RWPE2 (cell line): ENCODE results near the gene CHTF18.
A peak's percentile ranks its signal among the peaks of the same experiment; 100 is the strongest.

ENCODE experiments used
- ATAC-seq: fragments of 200-7000 bp; cut with Tn5 transposase; 3 replicates; pipeline ENCODE4 v1.9.1; 2021; ENCODE audit warnings: low read depth
- DNase-seq: peaks from one replicate; pipeline ENCODE4 v3.0.0-alpha.2; 2020; ENCODE audit warnings: low spot score
- H3K27ac ChIP-seq: fragments of 450-650 bp; 2 replicates; pipeline ENCODE4 v1.5.1; 2017; ENCODE audit warnings: mild to moderate bottlenecking; ENCODE audit not compliant: poor library complexity, severe bottlenecking
- H3K27me3 ChIP-seq: fragments of 250-450 bp; sonication (Bioruptor Pico); 2 replicates; pipeline ENCODE4 v1.5.1; 2021; ENCODE audit warnings: mild to moderate bottlenecking, moderate library complexity; ENCODE audit not compliant: insufficient read depth, poor library complexity, severe bottlenecking
- H3K36me3 ChIP-seq: fragments of 250-450 bp; sonication (Bioruptor Pico); 2 replicates; pipeline ENCODE4 v1.5.1; 2020; ENCODE audit warnings: low read depth, mild to moderate bottlenecking, moderate library complexity
- H3K4me1 ChIP-seq: fragments of 250-450 bp; sonication (Bioruptor Pico); 2 replicates; pipeline ENCODE4 v1.5.1; 2021; ENCODE audit warnings: mild to moderate bottlenecking, moderate library complexity; ENCODE audit not compliant: insufficient read depth, poor library complexity, severe bottlenecking
- H3K4me3 ChIP-seq: fragments of 250-450 bp; sonication (Bioruptor Pico); 2 replicates; pipeline ENCODE4 v1.5.1; 2021; ENCODE audit warnings: mild to moderate bottlenecking, moderate library complexity; ENCODE audit not compliant: severe bottlenecking
- H3K9me3 ChIP-seq: fragments of 250-450 bp; sonication (Bioruptor Pico); 2 replicates; pipeline ENCODE4 v1.5.1; 2021; ENCODE audit warnings: mild to moderate bottlenecking, moderate library complexity; ENCODE audit not compliant: severe bottlenecking
- TF ChIP-seq, protein P1 (sequence below): fragments of 450-650 bp; IDR thresholded peaks from one replicate; pipeline ENCODE4 v1.5.1; 2017; ENCODE audit warnings: mild to moderate bottlenecking, moderate library complexity; ENCODE audit not compliant: poor library complexity, severe bottlenecking

Gene CHTF18

DNA sequence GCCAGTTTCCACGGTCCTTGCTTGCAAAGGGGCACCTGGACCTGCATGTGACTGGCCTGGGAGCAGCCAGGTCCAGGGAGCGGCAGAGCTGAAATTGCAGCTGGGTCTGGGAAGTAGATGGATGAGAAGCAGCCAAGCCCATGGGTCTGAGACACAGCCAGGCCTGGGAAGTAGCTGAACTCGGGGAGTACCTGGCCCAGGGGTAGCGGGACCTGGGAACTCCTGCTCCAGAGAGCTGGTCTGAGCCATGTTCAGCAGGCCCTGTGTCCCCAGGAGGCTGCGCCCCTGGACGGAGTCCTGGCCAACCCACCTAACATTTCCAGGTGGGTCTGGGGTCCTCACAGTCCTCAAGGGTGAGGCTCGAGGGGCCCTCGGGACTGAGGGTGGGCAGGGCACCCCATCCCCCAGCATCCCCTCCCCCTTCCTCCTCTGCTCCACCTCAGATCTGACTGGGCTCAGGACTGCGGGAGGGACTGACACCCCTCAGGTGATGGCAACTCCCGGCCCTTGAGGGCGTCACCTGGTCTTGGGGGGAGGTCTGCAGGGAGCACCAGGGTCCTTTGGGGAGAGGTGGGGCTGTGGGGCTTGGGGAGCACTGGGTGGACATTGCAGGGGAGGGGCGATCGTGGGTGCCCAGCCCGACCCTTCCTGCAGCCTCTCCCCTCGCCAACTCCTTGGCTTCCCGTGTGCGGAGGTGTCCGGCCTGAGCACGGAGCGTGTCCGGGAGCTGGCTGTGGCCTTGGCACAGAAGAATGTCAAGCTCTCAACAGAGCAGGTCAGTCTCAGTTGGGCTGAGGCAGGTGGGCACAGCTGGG is 24.8 kb upstream of the CHTF18 start:
- DNase-seq (no peak), ATAC-seq (0 out of 3 replicates have a peak, but pooled peaks have one; percentile 3)
- no peaks in the 10 kb centered on the region for H3K27me3 ChIP-seq
- no peak overlapping the region for H3K27ac ChIP-seq
- no peaks in the 10 kb centered on the region for H3K36me3 ChIP-seq
- H3K4me1 ChIP-seq: peaks cover 20% of the 10 kb centered on the region
- TF ChIP-seq, protein P1, sequence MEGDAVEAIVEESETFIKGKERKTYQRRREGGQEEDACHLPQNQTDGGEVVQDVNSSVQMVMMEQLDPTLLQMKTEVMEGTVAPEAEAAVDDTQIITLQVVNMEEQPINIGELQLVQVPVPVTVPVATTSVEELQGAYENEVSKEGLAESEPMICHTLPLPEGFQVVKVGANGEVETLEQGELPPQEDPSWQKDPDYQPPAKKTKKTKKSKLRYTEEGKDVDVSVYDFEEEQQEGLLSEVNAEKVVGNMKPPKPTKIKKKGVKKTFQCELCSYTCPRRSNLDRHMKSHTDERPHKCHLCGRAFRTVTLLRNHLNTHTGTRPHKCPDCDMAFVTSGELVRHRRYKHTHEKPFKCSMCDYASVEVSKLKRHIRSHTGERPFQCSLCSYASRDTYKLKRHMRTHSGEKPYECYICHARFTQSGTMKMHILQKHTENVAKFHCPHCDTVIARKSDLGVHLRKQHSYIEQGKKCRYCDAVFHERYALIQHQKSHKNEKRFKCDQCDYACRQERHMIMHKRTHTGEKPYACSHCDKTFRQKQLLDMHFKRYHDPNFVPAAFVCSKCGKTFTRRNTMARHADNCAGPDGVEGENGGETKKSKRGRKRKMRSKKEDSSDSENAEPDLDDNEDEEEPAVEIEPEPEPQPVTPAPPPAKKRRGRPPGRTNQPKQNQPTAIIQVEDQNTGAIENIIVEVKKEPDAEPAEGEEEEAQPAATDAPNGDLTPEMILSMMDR: no peak
- H3K4me3 ChIP-seq: no peak overlapping the region
- no peaks in the 10 kb centered on the region for H3K9me3 ChIP-seq

DNA sequence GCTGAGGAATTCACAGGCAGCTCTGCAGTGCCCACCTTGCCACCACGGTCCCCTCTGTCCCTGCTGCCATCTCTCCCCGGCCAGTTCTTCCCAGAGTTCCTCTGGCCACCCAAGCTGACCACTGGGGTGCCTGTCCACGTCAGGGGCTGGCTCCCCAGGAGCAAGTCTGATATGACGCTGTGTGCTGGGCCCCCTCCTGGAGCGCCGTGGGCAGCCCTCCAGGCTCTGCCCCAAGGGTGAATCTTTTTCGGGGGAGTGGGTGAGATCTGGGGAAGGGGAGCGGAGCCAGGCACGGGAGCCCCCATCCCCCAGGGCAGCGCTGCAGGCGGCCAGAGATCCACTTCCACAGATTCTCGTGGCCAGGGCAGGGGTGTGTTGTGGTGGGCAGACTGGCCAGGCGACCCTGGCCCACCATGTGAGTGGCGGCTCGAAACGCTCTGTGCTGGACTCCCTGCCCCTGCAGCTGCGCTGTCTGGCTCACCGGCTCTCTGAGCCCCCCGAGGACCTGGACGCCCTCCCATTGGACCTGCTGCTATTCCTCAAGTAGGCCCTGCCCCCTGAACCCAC is 24.2 kb upstream of the CHTF18 start:
- no peak for DNase-seq
- H3K4me1 ChIP-seq: peaks cover 20% of the 10 kb centered on the region
- H3K27ac ChIP-seq: no peak overlapping the region
- TF ChIP-seq, protein P1: no peak
- ATAC-seq: no peak
- no peaks in the 10 kb centered on the region for H3K27me3 ChIP-seq
- H3K9me3 ChIP-seq: no peaks in the 10 kb centered on the region
- no peak overlapping the region for H3K4me3 ChIP-seq
- H3K36me3 ChIP-seq: no peaks in the 10 kb centered on the region

DNA sequence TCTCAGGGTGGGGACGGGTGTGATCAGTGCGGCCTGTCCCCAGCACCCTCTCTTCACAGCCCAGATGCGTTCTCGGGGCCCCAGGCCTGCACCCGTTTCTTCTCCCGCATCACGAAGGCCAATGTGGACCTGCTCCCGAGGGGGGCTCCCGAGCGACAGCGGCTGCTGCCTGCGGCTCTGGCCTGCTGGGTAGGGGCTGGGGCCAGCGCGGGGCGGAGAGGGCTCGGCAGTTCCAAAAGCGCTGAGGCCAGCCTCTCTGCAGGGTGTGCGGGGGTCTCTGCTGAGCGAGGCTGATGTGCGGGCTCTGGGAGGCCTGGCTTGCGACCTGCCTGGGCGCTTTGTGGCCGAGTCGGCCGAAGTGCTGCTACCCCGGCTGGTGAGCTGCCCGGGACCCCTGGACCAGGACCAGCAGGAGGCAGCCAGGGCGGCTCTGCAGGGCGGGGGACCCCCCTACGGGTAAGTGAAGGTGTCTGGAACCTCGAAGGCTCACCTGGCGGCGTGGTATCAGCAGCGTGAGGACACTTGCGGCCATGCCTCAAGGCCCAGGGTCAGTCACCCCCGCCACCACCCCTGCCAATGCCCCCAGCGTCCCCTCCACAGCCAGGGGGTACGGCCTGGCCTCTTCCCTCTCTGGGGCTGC is 23.5 kb upstream of the CHTF18 start:
- H3K27me3 ChIP-seq: no peaks in the 10 kb centered on the region
- H3K36me3 ChIP-seq: no peaks in the 10 kb centered on the region
- no peak overlapping the region for H3K27ac ChIP-seq
- ATAC-seq (no peak), DNase-seq (peak; percentile 63)
- H3K9me3 ChIP-seq: no peaks in the 10 kb centered on the region
- H3K4me1 ChIP-seq: peaks cover 14% of the 10 kb centered on the region
- TF ChIP-seq, protein P1: no peak
- H3K4me3 ChIP-seq: no peak overlapping the region

DNA sequence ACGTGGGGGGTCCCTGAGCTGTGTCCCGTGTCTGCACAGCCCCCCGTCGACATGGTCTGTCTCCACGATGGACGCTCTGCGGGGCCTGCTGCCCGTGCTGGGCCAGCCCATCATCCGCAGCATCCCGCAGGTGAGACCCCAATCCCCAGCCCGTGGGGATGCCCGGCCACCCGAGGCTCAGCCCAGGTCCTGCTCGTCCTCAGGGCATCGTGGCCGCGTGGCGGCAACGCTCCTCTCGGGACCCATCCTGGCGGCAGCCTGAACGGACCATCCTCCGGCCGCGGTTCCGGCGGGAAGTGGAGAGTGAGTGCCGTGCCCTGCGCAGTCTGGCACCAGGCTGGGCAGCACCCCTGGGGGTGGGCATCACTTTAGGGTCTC is 22.9 kb upstream of the CHTF18 start:
- H3K27me3 ChIP-seq: no peaks in the 10 kb centered on the region
- TF ChIP-seq, protein P1: no peak
- H3K36me3 ChIP-seq: no peaks in the 10 kb centered on the region
- H3K4me3 ChIP-seq: no peak overlapping the region
- peaks cover 9% of the 10 kb centered on the region for H3K4me1 ChIP-seq
- ATAC-seq: no peak
- peak; percentile 68 for DNase-seq
- H3K27ac ChIP-seq: no peak overlapping the region
- H3K9me3 ChIP-seq: no peaks in the 10 kb centered on the region
